Umbilical cord (tissue), 2 donors: ENCODE data around the gene MSGN1. TPM values are rescaled to one million over a fixed set of nuclear protein-coding genes. Genes with fewer than 3 reads are reported as not detected.

Source experiments
- DNase-seq: peaks from one replicate; pipeline ENCODE4 v3.0.0-alpha.2; 2015; ENCODE audit warnings: low spot score
- total RNA-seq: library from RNA; depleted of rRNA; stranded (reverse); fragments of >200 nt; gene quantifications from one replicate; pipeline ENCODE4 v1.2.3, GENCODE V29; 2014; ENCODE audit warnings: low replicate concordance; ENCODE audit not compliant: insufficient read depth

MSGN1 gene
- total RNA-seq, 1 donor from 2014 or later, result not detected

- DNase-seq, result no peak
Measured at GRCh38 chr2:17847236-17847635, 31.0 kb downstream of the MSGN1 start.

- peak; percentile 12 for DNase-seq
Measured at GRCh38 chr2:17849275-17849674, 33.0 kb downstream of the MSGN1 start.

GRCh38 chr2:17850151-17850550 is 33.9 kb downstream of the MSGN1 start:
- no peak for DNase-seq

- DNase-seq, result peak; percentile 62
Measured at GRCh38 chr2:17851731-17852585, 35.7 kb downstream of the MSGN1 start.

GRCh38 chr2:17853799-17854198 is 37.5 kb downstream of the MSGN1 start:
- DNase-seq, result no peak

- peak; percentile 6 for DNase-seq
Measured at GRCh38 chr2:17857021-17857420, 40.8 kb downstream of the MSGN1 start.

- no peak for DNase-seq
Measured at GRCh38 chr2:17858064-17858463, 41.8 kb downstream of the MSGN1 start.

- DNase-seq, result no peak
Measured at GRCh38 chr2:17863539-17863938, 47.3 kb downstream of the MSGN1 start.

- no peak for DNase-seq
Measured at GRCh38 chr2:17864676-17865075, 48.4 kb downstream of the MSGN1 start.

GRCh38 chr2:17867133-17867532 is 50.9 kb downstream of the MSGN1 start:
- no peak for DNase-seq

Other genes with a start within 250 kb of the MSGN1 start
- gene SMC6, start 62.6 kb upstream of the MSGN1 start, total RNA-seq, result 32.7 TPM
- 9.6 TPM for gene GEN1, start 62.3 kb upstream of the MSGN1 start, total RNA-seq
- gene KCNS3, start 62.2 kb downstream of the MSGN1 start, total RNA-seq, result 2.9 TPM